ENCODE results near the gene SHOX. TPM values are rescaled to one million over a fixed set of nuclear protein-coding genes. Genes with fewer than 3 reads are reported as not detected.

Gene SHOX
- total RNA-seq, 4 donors from 2014 or later: 0.17 to 4.6 (median 2.3) TPM

GRCh38 chrX:644304-645281 lies 14.0 kb downstream of the SHOX start:
- no peak for TF ChIP-seq CTCF (IDR thresholded peaks at IDR 0.05; ENCODE audit: low read depth)

GRCh38 chrX:646228-646495 lies 15.6 kb downstream of the SHOX start:
- no peak for TF ChIP-seq CTCF (IDR thresholded peaks at IDR 0.05; ENCODE audit: low read depth)

GRCh38 chrX:646796-647195 lies 16.2 kb downstream of the SHOX start:
- TF ChIP-seq CTCF (IDR thresholded peaks at IDR 0.05; ENCODE audit: low read depth): no peak

- no peak for TF ChIP-seq CTCF (IDR thresholded peaks at IDR 0.05; ENCODE audit: low read depth)
Observed at GRCh38 chrX:649166-649565, 18.6 kb downstream of the SHOX start.

- TF ChIP-seq CTCF (IDR thresholded peaks at IDR 0.05; ENCODE audit: low read depth): no peak
Observed at GRCh38 chrX:650324-650723, 19.7 kb downstream of the SHOX start.

GRCh38 chrX:650811-651210 lies 20.2 kb downstream of the SHOX start:
- no peak for TF ChIP-seq CTCF (IDR thresholded peaks at IDR 0.05; ENCODE audit: low read depth)

GRCh38 chrX:652341-652741 lies 21.8 kb downstream of the SHOX start:
- no peak for TF ChIP-seq CTCF (IDR thresholded peaks at IDR 0.05; ENCODE audit: low read depth)

All from subcutaneous adipose tissue (tissue), 4 donors.